T-helper 9 cell (primary cell): ENCODE results near the gene L3MBTL1.
"Not testable (repeated sequence)": the region's sequence is repeated elsewhere in the genome, so short reads cannot be mapped to it uniquely, and the experiment has no call there.

Source experiments
- DNase-seq: peaks from one replicate; pipeline ENCODE4 v3.0.0-alpha.2; 2020
- total RNA-seq, 2 donors: gene quantifications; one replicate each; lab custom pipeline; 2026; lab: John Stamatoyannopoulos, UW

The L3MBTL1 gene
- total RNA-seq = 5.4 to 7.7 reads per million in 2 donors

- DNase-seq = no peak
Observed at GRCh38 chr20:43507150-43508080, at the start of gene L3MBTL1. Gene L3MBTL1, plus strand, starts transcription at chr20:43507697. Its CDS starts 5,807 bp downstream, at chr20:43513504.

GRCh38 chr20:43458422-43458924 lies 49.0 kb upstream of the L3MBTL1 start:
- DNase-seq = no peak

GRCh38 chr20:43459022-43459942 lies 48.2 kb upstream of the L3MBTL1 start:
- no peak for DNase-seq

- DNase-seq = no peak
Observed at GRCh38 chr20:43460172-43460829, 47.2 kb upstream of the L3MBTL1 start.

- no peak for DNase-seq
Observed at GRCh38 chr20:43460830-43461200, 46.7 kb upstream of the L3MBTL1 start.

- no peak for DNase-seq
Observed at GRCh38 chr20:43461894-43462659, 45.4 kb upstream of the L3MBTL1 start.

GRCh38 chr20:43462660-43463526 lies 44.6 kb upstream of the L3MBTL1 start:
- DNase-seq = no peak

- no peak for DNase-seq
Observed at GRCh38 chr20:43463527-43464218, 43.8 kb upstream of the L3MBTL1 start.

GRCh38 chr20:43464219-43464790 lies 43.2 kb upstream of the L3MBTL1 start:
- DNase-seq = no peak

GRCh38 chr20:43465625-43465943 lies 41.9 kb upstream of the L3MBTL1 start:
- DNase-seq = no peak

GRCh38 chr20:43467589-43467988 lies 39.9 kb upstream of the L3MBTL1 start:
- DNase-seq = no peak

- DNase-seq = no peak
Observed at GRCh38 chr20:43472671-43473380, 34.7 kb upstream of the L3MBTL1 start.

GRCh38 chr20:43473381-43473704 lies 34.2 kb upstream of the L3MBTL1 start:
- DNase-seq = no peak

GRCh38 chr20:43477193-43477592 lies 30.3 kb upstream of the L3MBTL1 start:
- DNase-seq = no peak

- no peak for DNase-seq
Observed at GRCh38 chr20:43477619-43478018, 29.9 kb upstream of the L3MBTL1 start.

GRCh38 chr20:43490038-43490437 lies 17.5 kb upstream of the L3MBTL1 start:
- DNase-seq = no peak

GRCh38 chr20:43492101-43492500 lies 15.4 kb upstream of the L3MBTL1 start:
- DNase-seq = no peak

- no peak for DNase-seq
Observed at GRCh38 chr20:43495388-43495787, 12.1 kb upstream of the L3MBTL1 start.

- not testable (repeated sequence) for DNase-seq
Observed at GRCh38 chr20:43502021-43502420, 5.5 kb upstream of the L3MBTL1 start.
